Stimulated activated CD8-positive, alpha-beta memory T cell treated with anti-CD3 and anti-CD28 coated beads, Interleukin-4, amount 100 ng/mL, for 4 hours (primary cell): ENCODE results near the gene EVI5L.
"Not testable (repeated sequence)": the region's sequence is repeated elsewhere in the genome, so short reads cannot be mapped to it uniquely, and the experiment has no call there.

Experiments used
- DNase-seq, 2 donors: peaks; one replicate each; pipeline ENCODE4 v3.0.0-alpha.2; 2020; ENCODE audit warnings: low read depth in 2 of 2, low spot score in 1 of 2

Gene EVI5L

GRCh38 chr19:7829561-7830271 lies at the start of gene EVI5L:
TSS of gene EVI5L (plus strand) at chr19:7830218. CDS start at chr19:7846543, 16,325 bp downstream.
- DNase-seq: peak; percentile 99

DNA sequence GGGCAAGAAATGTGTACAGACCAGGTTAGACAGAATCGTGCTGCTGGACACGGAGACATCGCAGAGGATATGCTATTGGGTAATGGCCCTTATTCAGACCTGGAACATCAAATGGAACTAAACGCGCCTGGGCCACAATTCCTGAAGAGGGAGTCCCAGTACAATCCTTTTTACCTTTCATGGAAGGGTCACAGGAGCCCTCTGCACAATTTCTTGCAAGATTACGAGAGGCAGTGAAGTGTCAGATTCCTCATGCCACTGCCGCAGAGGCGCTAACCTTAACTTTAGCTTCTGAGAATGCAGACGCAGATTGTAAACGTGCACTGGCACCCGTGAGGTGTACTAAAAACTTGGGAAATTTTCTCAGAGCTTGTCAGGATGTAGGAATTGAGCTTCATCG lies 48.9 kb upstream of the EVI5L start:
- no peak for DNase-seq

- no peak for DNase-seq
Observed at GRCh38 chr19:7783991-7784423, 46.0 kb upstream of the EVI5L start.

GRCh38 chr19:7784856-7785255 lies 45.2 kb upstream of the EVI5L start:
- DNase-seq: no peak

- DNase-seq: no peak
Observed at GRCh38 chr19:7787141-7787540, 42.9 kb upstream of the EVI5L start.

GRCh38 chr19:7787602-7788177 lies 42.3 kb upstream of the EVI5L start:
- DNase-seq: no peak

DNA sequence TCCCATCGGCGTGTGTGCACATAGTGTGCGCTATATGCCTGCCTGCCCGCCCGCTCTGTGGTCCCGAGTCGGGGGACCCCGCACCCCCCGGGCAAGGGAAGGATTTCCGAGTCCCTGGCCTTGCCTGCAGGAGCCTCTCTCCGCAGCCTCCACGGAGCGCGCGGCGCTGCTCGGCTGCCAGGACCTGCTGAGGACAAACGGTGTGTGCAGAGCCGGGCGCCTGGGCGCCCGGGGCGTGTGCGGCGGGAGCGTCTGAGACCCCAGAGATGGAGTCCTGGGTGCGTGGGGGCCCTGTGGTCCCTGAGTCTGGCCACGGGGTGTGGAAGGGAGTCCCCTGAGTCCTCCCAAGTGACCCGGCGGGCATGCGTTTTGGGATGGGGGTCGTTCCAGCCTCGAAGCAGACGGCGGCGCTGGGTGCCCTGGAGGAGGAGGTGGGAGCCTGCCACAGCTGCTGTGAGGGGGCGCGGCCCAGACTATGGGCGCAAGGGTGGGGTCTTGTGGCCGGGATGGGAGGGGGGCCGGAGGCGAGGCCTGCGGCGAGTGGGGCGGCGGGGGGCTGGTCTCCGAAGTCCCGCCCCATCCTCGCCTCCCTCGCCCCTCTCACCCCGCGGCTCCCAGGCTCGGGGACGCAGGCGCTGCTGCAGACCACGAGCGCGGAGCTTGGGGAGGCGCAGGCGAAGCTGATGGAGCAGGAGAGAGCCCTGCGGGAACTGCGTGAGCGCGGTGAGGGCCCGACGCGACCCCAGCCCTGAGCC lies 41.7 kb upstream of the EVI5L start:
- DNase-seq: no peak

DNA sequence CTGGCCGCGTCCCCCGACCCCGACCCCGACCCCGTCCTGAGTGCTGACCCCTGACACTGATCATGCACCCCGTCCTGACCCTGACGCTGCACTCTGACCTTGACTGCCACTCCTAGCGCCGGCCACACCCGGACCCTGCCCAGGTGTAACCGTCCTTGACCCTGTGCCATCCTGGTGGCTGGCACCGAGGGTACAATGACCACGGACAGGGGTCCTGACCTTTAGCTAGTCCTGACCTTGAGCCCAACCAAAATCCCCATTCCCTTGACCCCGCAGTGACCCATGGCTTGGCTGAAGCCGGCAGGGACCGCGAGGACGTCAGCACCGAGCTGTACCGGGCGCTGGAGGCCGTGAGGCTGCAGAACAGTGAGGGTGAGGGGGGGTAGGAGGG lies 41.1 kb upstream of the EVI5L start:
- DNase-seq: no peak

GRCh38 chr19:7789447-7789846 lies 40.6 kb upstream of the EVI5L start:
- no peak for DNase-seq

DNA sequence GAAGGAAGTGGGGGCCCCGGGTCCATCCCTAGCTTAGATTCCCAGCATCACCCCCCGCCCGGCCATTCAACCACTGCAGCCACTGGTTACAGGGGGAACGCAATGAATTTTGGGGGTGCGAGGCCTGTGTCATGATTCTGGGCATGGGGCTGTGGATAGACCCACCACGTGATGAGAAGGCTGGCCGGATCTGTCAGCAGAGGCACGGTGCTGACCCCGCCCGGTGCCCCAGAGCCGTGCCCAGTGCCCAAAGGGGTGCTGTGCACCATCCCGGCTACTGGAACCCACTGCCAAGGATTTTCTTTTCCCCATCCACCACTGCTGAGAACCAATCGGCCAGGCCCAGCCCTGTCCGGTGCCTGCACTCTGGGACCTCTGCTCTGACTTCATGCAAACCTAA lies 39.6 kb upstream of the EVI5L start:
- DNase-seq: no peak

- no peak for DNase-seq
Observed at GRCh38 chr19:7792281-7792680, 37.7 kb upstream of the EVI5L start.

GRCh38 chr19:7792701-7793100 lies 37.3 kb upstream of the EVI5L start:
- DNase-seq: not testable (repeated sequence)

DNA sequence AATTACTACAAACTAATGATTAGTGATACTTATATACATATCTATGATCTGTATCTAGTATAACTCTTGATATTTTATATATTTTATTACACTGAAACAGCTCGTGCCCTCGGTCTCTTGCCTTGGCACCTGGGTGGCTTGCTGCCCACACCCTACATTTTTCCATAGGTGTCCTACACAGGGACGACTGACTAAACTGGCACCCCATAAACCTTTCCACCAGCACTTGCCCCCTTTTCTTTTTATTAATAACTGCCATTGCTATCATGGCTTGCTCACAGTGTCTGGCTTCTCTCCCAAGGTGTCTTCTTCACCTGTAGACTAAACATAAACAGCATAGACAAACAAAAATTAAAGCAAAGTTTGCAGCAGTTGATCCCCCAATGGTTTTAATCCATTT lies 36.5 kb upstream of the EVI5L start:
- DNase-seq: no peak

- no peak for DNase-seq
Observed at GRCh38 chr19:7795555-7796161, 34.4 kb upstream of the EVI5L start.

DNA sequence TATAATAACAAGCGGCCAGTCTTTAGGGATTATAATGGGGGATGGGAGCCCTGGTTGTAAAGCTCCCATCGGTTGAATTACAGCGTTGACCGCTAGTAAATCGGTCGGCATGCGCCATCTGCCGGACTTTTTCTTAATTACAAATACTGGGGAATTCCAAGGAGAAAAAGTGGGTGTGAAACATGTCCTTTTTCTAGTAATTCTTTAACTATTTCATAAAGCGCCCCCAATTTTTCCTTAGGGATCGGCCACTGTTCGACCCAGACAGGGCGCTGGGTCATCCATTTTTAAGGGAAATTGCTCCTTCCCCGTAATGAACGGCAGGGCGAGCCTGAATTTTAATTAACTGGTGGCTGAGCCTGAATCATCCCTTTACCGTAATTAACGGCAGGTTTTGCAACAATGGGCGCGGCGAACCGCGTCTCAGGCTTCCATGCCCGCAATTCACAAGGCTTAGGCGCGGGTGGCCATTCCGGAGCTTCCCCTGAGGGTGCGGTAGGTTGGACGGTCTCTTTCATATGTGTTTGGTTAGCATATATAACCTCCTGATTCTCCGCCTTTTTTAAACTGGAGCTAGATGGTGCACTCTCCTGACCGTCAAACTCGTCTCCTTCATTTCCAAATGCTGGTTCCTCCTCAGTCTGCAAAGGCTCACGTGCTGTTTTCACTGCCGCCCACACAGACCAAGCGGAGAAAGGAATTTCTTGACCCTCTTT lies 30.2 kb upstream of the EVI5L start:
- DNase-seq: peak in 1 of 2 donors; percentile 59

DNA sequence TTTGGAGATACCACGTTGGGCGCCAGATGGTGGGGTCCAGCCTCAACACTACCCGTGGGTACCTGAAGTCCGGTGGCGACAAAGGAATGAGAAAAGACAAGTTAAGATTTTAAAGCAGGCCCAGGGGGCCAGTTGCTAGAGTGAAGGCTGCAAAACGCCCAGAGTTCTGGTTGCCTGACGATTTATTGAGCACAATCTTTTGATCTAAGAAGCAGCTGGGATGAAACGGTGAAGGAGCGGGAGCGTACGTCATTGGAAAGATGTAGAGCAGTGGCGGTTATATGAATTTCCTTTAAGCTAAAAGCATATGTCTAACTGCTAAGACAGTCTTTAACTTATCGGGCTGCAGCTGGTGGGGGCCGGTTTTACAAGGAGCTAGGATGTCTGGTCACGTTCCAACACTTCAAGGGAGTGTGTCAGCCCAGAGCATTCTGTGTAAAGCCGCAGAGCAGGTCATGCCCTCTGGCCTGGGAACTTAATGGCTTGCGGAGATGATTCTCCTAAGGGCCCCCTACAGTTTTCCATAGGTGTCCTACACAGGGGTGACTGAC lies 28.9 kb upstream of the EVI5L start:
- DNase-seq: no peak

- DNase-seq: no peak
Observed at GRCh38 chr19:7806234-7806633, 23.8 kb upstream of the EVI5L start.

DNA sequence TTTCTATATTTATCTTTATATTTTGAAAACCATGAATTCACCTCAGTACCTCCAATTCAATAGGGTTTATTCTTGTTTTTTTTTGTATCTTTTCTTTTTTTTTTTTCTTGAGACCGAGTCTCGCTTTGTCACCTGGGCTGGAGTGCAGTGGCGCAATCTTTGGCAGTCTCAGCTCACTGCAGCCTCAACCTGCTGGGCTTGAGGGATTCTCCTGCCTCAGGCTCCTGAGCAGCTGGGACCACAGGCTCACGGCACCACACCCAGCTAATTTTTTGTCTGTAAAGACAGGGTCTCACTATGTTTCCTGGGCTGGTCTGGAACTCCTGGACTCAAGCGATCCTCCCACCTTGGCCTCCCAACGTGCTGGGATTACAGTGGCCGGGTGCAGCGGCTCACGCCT lies 23.1 kb upstream of the EVI5L start:
- DNase-seq: no peak

DNA sequence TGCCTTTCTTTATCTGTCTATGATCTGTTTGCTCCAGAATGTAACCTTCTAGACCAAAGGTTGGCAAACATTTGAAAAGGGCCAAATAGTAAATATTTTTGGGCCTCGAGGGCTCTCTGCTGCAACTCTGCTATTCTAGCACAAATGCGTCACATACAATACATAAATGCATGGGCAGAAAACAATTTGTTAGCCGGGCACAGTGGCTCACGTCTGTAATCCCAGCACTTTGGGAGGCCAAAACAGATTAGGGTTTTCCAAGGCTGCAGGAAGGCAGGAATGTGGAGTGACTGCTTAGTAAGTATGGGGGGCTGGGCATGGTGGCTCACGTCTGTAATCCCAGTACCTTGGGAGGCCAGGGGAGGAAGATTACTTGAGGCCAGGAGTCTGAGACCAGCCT lies 21.9 kb upstream of the EVI5L start:
- no peak for DNase-seq

- DNase-seq: no peak
Observed at GRCh38 chr19:7811989-7812388, 18.0 kb upstream of the EVI5L start.

GRCh38 chr19:7815325-7815724 lies 14.7 kb upstream of the EVI5L start:
- DNase-seq: no peak
